NAMALWA (cell line): Measurements from ENCODE around the gene GMPPA.

Source experiments
- DNase-seq: peaks from one replicate; pipeline ENCODE4 v3.0.0-alpha.2; 2015; ENCODE audit warnings: low spot score

The GMPPA gene

GRCh38 chr2:219468410-219469185 is 30.1 kb upstream of the GMPPA start:
- DNase-seq = no peak

GRCh38 chr2:219469186-219469724 is 29.4 kb upstream of the GMPPA start:
- no peak for DNase-seq

- DNase-seq = no peak
These were observed 28.3 kb upstream of the GMPPA start for GRCh38 chr2:219470429-219470828.

GRCh38 chr2:219471476-219472371 is 27.0 kb upstream of the GMPPA start:
- DNase-seq = no peak

GRCh38 chr2:219472629-219473187 is 26.0 kb upstream of the GMPPA start:
- no peak for DNase-seq

- no peak for DNase-seq
These were observed 25.2 kb upstream of the GMPPA start for GRCh38 chr2:219473511-219473910.

- DNase-seq = no peak
These were observed 24.2 kb upstream of the GMPPA start for GRCh38 chr2:219474285-219475060.

- no peak for DNase-seq
These were observed 23.4 kb upstream of the GMPPA start for GRCh38 chr2:219475278-219475677.

GRCh38 chr2:219475697-219476651 is 22.7 kb upstream of the GMPPA start:
- peak; percentile 70 for DNase-seq

- peak; percentile 50 for DNase-seq
These were observed 22.0 kb upstream of the GMPPA start for GRCh38 chr2:219476652-219477151.

GRCh38 chr2:219477179-219477578 is 21.5 kb upstream of the GMPPA start:
- DNase-seq = no peak

GRCh38 chr2:219477815-219478214 is 20.9 kb upstream of the GMPPA start:
- no peak for DNase-seq

- DNase-seq = no peak
These were observed 19.8 kb upstream of the GMPPA start for GRCh38 chr2:219478916-219479315.

GRCh38 chr2:219480004-219480403 is 18.7 kb upstream of the GMPPA start:
- no peak for DNase-seq

- DNase-seq = no peak
These were observed 15.9 kb upstream of the GMPPA start for GRCh38 chr2:219482674-219483405.

GRCh38 chr2:219483451-219484342 is 15.0 kb upstream of the GMPPA start:
- no peak for DNase-seq

GRCh38 chr2:219484343-219485200 is 14.1 kb upstream of the GMPPA start:
- DNase-seq = no peak

- no peak for DNase-seq
These were observed 13.5 kb upstream of the GMPPA start for GRCh38 chr2:219485201-219485580.
